H9 (cell line): Measurements from ENCODE around the gene ATP2A2. TPM values are rescaled to one million over a fixed set of nuclear protein-coding genes. Genes with fewer than 3 reads are reported as not detected.

Experiments used
- DNase-seq: peaks from one replicate; pipeline ENCODE4 v3.0.0-alpha.2; 2017
- H2AFZ ChIP-seq: one replicate; pipeline ENCODE4 v1.6.1; 2013; ENCODE audit warnings: mild to moderate bottlenecking, low read length, control low read depth, moderate library complexity
- H2AK5ac ChIP-seq: 2 replicates; pipeline ENCODE4 v1.6.1; 2013; ENCODE audit warnings: low read length, control low read depth, mixed read lengths; ENCODE audit not compliant: insufficient read length
- H2BK120ac ChIP-seq: one replicate; pipeline ENCODE4 v1.6.1; 2013; ENCODE audit warnings: low read depth, mild to moderate bottlenecking, low read length, control low read depth, inconsistent platforms; ENCODE audit not compliant: poor library complexity, severe bottlenecking
- H2BK12ac ChIP-seq: 2 replicates; pipeline ENCODE4 v1.6.1; 2013; ENCODE audit warnings: low read length, control low read depth, mixed read lengths, low read depth; ENCODE audit not compliant: insufficient read length
- H2BK15ac ChIP-seq: 2 replicates; pipeline ENCODE4 v1.6.1; 2013; ENCODE audit warnings: low read depth, low read length, control low read depth
- H2BK20ac ChIP-seq: one replicate; pipeline ENCODE4 v1.6.1; 2013; ENCODE audit warnings: low read depth, mild to moderate bottlenecking, low read length, control low read depth, inconsistent platforms; ENCODE audit not compliant: poor library complexity, severe bottlenecking
- H2BK5ac ChIP-seq: 2 replicates; pipeline ENCODE4 v1.6.1; 2013; ENCODE audit warnings: low read length, control low read depth, mixed read lengths; ENCODE audit not compliant: insufficient read length
- H3K14ac ChIP-seq: 2 replicates; pipeline ENCODE4 v1.6.1; 2013; ENCODE audit warnings: low read length, control low read depth; ENCODE audit not compliant: insufficient read depth
- H3K18ac ChIP-seq: 2 replicates; pipeline ENCODE4 v1.6.1; 2013; ENCODE audit warnings: low read depth, mild to moderate bottlenecking, mixed read lengths, low read length, control low read depth; ENCODE audit not compliant: insufficient read length
- H3K23ac ChIP-seq: 2 replicates; pipeline ENCODE4 v1.6.1; 2013; ENCODE audit warnings: low read length, control low read depth, mixed read lengths, low read depth; ENCODE audit not compliant: insufficient read length
- H3K23me2 ChIP-seq: 2 replicates; pipeline ENCODE4 v1.6.1; 2013; ENCODE audit warnings: low read depth, mild to moderate bottlenecking, mixed read lengths, low read length, control low read depth; ENCODE audit not compliant: insufficient read length, poor library complexity, severe bottlenecking
- H3K27ac ChIP-seq: 2 replicates; pipeline ENCODE4 v1.5.1; 2013; ENCODE audit warnings: low read length, control low read depth, mixed read lengths, low read depth; ENCODE audit not compliant: insufficient read length
- H3K27me3 ChIP-seq: 2 replicates; pipeline ENCODE4 v1.6.1; 2013; ENCODE audit warnings: low read length, control low read depth, inconsistent platforms; ENCODE audit not compliant: insufficient read depth
- H3K4ac ChIP-seq: 2 replicates; pipeline ENCODE4 v1.6.1; 2013; ENCODE audit warnings: low read depth, mild to moderate bottlenecking, control low read depth, inconsistent platforms, low read length, moderate library complexity
- H3K4me1 ChIP-seq: 2 replicates; pipeline ENCODE4 v1.6.1; 2013; ENCODE audit warnings: low read length, control low read depth, inconsistent platforms; ENCODE audit not compliant: insufficient read depth
- H3K4me2 ChIP-seq: 2 replicates; pipeline ENCODE4 v1.6.1; 2013; ENCODE audit warnings: low read length, control low read depth, mixed read lengths; ENCODE audit not compliant: insufficient read length, insufficient read depth
- H3K56ac ChIP-seq: 2 replicates; pipeline ENCODE4 v1.6.1; 2013; ENCODE audit warnings: low read depth, mild to moderate bottlenecking, mixed read lengths, low read length, control low read depth; ENCODE audit not compliant: insufficient read length
- H3K79me1 ChIP-seq: 2 replicates; pipeline ENCODE4 v1.6.1; 2013; ENCODE audit warnings: low read depth, mild to moderate bottlenecking, moderate library complexity, low read length, control low read depth, inconsistent platforms; ENCODE audit not compliant: insufficient read depth, poor library complexity, severe bottlenecking
- H3K79me2 ChIP-seq: 2 replicates; pipeline ENCODE4 v1.6.1; 2013; ENCODE audit warnings: low read length, control low read depth, inconsistent platforms; ENCODE audit not compliant: insufficient read depth
- H3K9ac ChIP-seq: 2 replicates; pipeline ENCODE4 v1.6.1; 2013; ENCODE audit warnings: low read length, control low read depth, mixed read lengths; ENCODE audit not compliant: insufficient read length; ENCODE audit errors: extremely low read depth
- H3K9me3 ChIP-seq: one replicate; pipeline ENCODE4 v1.6.1; 2013; ENCODE audit warnings: low read depth, low read length, inconsistent platforms; ENCODE audit not compliant: control insufficient read depth
- H3T11ph ChIP-seq: one replicate; pipeline ENCODE4 v1.6.1; 2013; ENCODE audit warnings: mild to moderate bottlenecking, low read length, control low read depth, inconsistent platforms
- H4K20me1 ChIP-seq: one replicate; pipeline ENCODE4 v1.6.1; 2013; ENCODE audit not compliant: control insufficient read depth, insufficient read length, insufficient read depth
- H4K5ac ChIP-seq: 2 replicates; pipeline ENCODE4 v1.6.1; 2013; ENCODE audit warnings: low read depth, mild to moderate bottlenecking, mixed read lengths, low read length, control low read depth; ENCODE audit not compliant: insufficient read length
- H4K8ac ChIP-seq: replicated peaks from 2 replicates; pipeline ENCODE4 v1.6.1; 2013; ENCODE audit warnings: low read length, control low read depth, mixed read lengths, low read depth; ENCODE audit not compliant: insufficient read length
- H4K91ac ChIP-seq: 2 replicates; pipeline ENCODE4 v1.6.1; 2013; ENCODE audit warnings: low read depth, mild to moderate bottlenecking, moderate library complexity, mixed read lengths, low read length, control low read depth; ENCODE audit not compliant: insufficient read length
- H3K27ac Mint-ChIP-seq, 3 experiments: 2 replicates in 2 of 3; 3 replicates in 1 of 3; pipeline ENCODE4 v1.8.0; 2020 to 2021; ENCODE audit warnings: mixed read lengths in 3 of 3, mild to moderate bottlenecking in 1 of 3, moderate library complexity in 1 of 3
- H3K27me3 Mint-ChIP-seq: 2 replicates; pipeline ENCODE4 v1.8.0; 2021; ENCODE audit warnings: low read depth, mild to moderate bottlenecking, moderate library complexity, mixed read lengths
- H3K36me3 Mint-ChIP-seq, 3 experiments: 2 replicates in 2 of 3; 3 replicates in 1 of 3; pipeline ENCODE4 v1.8.0; 2020 to 2021; ENCODE audit warnings: low read depth in 3 of 3, mixed read lengths in 3 of 3; ENCODE audit not compliant: insufficient read depth in 1 of 3
- H3K4me1 Mint-ChIP-seq, 2 experiments: 2 replicates each; pipeline ENCODE4 v1.8.0; 2020; ENCODE audit warnings: mixed read lengths in 2 of 2
- H3K4me3 Mint-ChIP-seq, 2 experiments: 2 replicates in 1 of 2; 3 replicates in 1 of 2; pipeline ENCODE4 v1.8.0; 2020 to 2021; ENCODE audit warnings: mild to moderate bottlenecking in 2 of 2, mixed read lengths in 2 of 2, moderate library complexity in 1 of 2
- H3K9me3 Mint-ChIP-seq, 2 experiments: 2 replicates in 1 of 2; 3 replicates in 1 of 2; pipeline ENCODE4 v1.8.0; 2020; ENCODE audit warnings: mild to moderate bottlenecking in 2 of 2, mixed read lengths in 2 of 2, moderate library complexity in 1 of 2
- CTCF ChIP-seq: fragments of 200-600 bp; sonication (generic); conservative IDR thresholded peaks from 3 replicates; pipeline ENCODE4 v1.8.0; 2021; ENCODE audit warnings: antibody characterized with exemption, mild to moderate bottlenecking
- WGBS: extraction: QIAGEN DNeasy Blood & Tissue Kit; methylation state at CpG from one replicate; pipeline ENCODE4 v1.1.7; 2013; ENCODE audit warnings: missing lambda C conversion rate, low lambda C conversion rate, mixed read lengths; ENCODE audit not compliant: insufficient read length; ENCODE audit errors: extremely low coverage; 5-methylcytosine and 5-hydroxymethylcytosine counted together
- total RNA-seq: library from RNA; stranded (reverse); gene quantifications from 2 replicates; pipeline ENCODE4 v1.2.1, GENCODE V29; 2021

Gene ATP2A2
- total RNA-seq, 1 experiment from 2014 or later: 257 TPM

GRCh38 chr12:110286623-110287022, 5.6 kb downstream of the ATP2A2 start:
- Histone ChIP-seq H3K4me2 (no peak overlapping the region), H3K27ac (no peak overlapping the region)

More at GRCh38 chr12:110286623-110287022, 5.6 kb downstream of the ATP2A2 start:
- no peak overlapping the region for H2BK15ac ChIP-seq
- H4K20me1 ChIP-seq: no peaks in the 10 kb centered on the region
- no peak overlapping the region for H3K9ac ChIP-seq
- peaks cover 6% of the 10 kb centered on the region for H3K23me2 ChIP-seq
- no peak overlapping the region for H2BK20ac ChIP-seq
- no peak overlapping the region for H2BK5ac ChIP-seq
- Mint-ChIP-seq H3K27me3 (no peaks in the 10 kb centered on the region), H3K4me1 (peaks cover 37 to 42% of the 10 kb centered on the region in 2 experiments), H3K27ac (peak overlapping the region in 1 of 3 experiments; percentile 24; a peak in 1 of 7 replicates), H3K4me3 (no peak overlapping the region), H3K9me3 (no peaks in the 10 kb centered on the region), H3K36me3 (peaks cover 44 to 87% (median 80%) of the 10 kb centered on the region in 3 experiments)
- TF ChIP-seq CTCF: no peak
- H2AK5ac ChIP-seq: no peak overlapping the region
- peaks cover 4% of the 10 kb centered on the region for H3K79me1 ChIP-seq
- H3K56ac ChIP-seq: no peak overlapping the region
- no peak for DNase-seq
- H4K91ac ChIP-seq: no peak overlapping the region
- peaks cover 50% of the 10 kb centered on the region for H3K79me2 ChIP-seq
- H2BK12ac ChIP-seq: no peak overlapping the region
- H3K23ac ChIP-seq: no peak overlapping the region
- H4K8ac ChIP-seq: no peak overlapping the region
- no peaks in the 10 kb centered on the region for H3K9me3 ChIP-seq
- no peak overlapping the region for H3K18ac ChIP-seq
- no peak overlapping the region for H2AFZ ChIP-seq
- H3T11ph ChIP-seq: no peak overlapping the region
- H3K4ac ChIP-seq: no peak overlapping the region
- H4K5ac ChIP-seq: no peak overlapping the region
- H3K27me3 ChIP-seq: no peaks in the 10 kb centered on the region
- no peak overlapping the region for H3K14ac ChIP-seq
- H3K4me1 ChIP-seq: peaks cover 6% of the 10 kb centered on the region; the same call in 1 of the 2 replicates
- no peak overlapping the region for H2BK120ac ChIP-seq
- WGBS: no CpG with 5 or more reads among the region's 7 CpGs
